ENCODE results near the gene BFSP1.

Gene BFSP1

GRCh38 chr20:17465236-17465635 lies 65.9 kb downstream of the BFSP1 start:
- DNase-seq (ENCODE audit: low read depth in 2 of 2) = no peak

- DNase-seq (ENCODE audit: low read depth in 2 of 2) = no peak
Measured at GRCh38 chr20:17463711-17464110, 67.5 kb downstream of the BFSP1 start.

DNA sequence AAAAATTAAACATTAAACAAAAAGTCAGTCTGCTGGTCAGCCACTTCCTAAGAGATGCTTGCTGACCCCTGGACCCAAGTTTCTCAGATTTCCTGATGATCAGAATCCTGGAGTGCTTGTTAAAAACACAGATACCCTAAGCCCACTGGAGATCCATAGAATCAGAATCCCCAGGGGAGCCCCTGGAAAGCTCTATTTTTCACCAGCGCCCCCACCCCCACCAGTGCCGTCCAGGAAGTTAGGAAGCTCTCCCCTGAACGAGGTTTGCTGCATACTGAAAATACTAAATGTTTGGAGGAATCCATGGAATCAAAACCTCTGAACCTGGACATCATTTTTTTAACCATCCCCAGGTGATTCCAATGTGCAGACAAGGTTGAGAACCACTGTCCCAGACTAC lies 69.2 kb downstream of the BFSP1 start:
- no peak for DNase-seq (ENCODE audit: low read depth in 2 of 2)

DNA sequence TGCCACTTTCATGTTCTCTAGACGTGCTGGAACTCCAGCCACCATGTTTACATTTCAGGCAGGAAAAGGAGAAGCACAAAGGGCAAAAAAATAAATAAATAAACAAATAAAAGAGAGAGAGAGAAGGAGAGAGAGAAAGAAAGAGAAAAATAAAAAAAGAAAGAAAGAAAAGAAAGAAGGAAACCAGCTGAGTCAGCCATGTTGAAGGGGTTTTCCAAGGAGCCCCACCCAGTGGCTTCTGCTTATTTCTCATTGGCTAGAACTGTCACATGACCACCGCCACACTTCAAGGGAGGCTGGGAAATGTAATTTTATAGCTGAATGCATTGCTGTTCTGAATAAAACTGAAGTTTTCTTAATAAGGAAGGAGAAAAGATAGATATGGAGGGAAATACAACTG lies 71.1 kb downstream of the BFSP1 start:
- no peak for DNase-seq (ENCODE audit: low read depth in 2 of 2)

- DNase-seq (ENCODE audit: low read depth in 2 of 2) = no peak
Measured at GRCh38 chr20:17457588-17458190, 73.5 kb downstream of the BFSP1 start.

DNA sequence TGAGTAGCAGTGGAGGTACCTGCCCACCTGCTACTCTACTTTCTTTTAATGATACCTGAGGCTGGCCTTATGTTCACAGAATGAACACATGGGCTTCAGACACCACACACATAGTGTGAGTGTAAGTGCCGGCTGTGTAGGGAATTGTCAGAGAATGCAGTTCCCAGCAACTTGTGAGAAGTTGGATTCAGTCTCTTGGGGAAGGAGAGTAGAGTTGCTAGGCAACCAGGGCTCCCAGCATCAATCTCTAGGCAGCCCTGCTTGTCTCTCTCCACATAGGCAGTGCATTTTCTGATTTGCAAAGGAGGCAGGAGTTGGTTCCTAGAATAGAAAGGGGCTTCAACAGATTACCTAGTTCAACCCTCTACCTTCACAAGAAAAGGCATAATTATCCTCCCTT lies 74.1 kb downstream of the BFSP1 start:
- no peak for DNase-seq (ENCODE audit: low read depth in 2 of 2)

GRCh38 chr20:17456279-17456678 lies 74.9 kb downstream of the BFSP1 start:
- DNase-seq (ENCODE audit: low read depth in 2 of 2) = no peak

DNA sequence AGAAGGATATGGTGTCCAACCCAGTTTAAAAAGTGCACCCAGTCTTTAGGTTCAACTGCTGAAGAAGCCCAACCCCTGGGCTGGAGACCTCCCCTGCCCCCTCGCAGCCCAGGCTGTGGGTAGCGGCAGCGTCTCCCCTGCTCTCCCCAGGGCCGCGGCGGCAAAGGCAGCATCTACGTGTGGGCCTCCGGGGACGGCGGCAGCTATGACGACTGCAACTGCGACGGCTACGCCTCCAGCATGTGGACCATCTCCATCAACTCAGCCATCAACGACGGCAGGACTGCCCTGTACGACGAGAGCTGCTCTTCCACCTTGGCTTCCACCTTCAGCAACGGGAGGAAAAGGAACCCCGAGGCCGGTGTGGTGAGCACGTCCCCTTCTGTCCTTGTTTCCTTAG lies 77.6 kb downstream of the BFSP1 start:
- DNase-seq (ENCODE audit: low read depth in 2 of 2) = no peak

GRCh38 chr20:17452441-17452840 lies 78.7 kb downstream of the BFSP1 start:
- DNase-seq (ENCODE audit: low read depth in 2 of 2) = no peak

- DNase-seq (ENCODE audit: low read depth in 2 of 2) = no peak
Measured at GRCh38 chr20:17449031-17449430, 82.1 kb downstream of the BFSP1 start.

DNA sequence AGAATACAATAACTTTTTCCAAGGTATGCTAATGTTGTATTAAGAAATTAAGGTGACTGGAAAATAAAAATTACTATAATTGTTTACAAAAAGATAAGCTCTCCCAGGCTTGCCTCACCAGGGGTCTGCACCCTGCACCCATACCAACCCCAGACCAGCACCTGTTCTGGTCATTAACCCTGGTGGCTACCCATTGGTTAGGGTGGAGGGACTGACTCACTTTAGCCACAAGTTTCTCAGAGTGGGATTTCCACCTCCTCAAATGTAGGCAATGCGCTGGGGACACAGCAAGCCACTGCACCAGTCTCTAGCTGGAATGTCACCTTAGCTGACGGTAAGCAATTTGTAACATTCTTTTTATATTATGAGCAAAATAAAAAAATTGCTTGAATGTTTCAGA lies 83.1 kb downstream of the BFSP1 start:
- DNase-seq (ENCODE audit: low read depth in 2 of 2) = no peak

GRCh38 chr20:17446171-17446570 lies 85.0 kb downstream of the BFSP1 start:
- no peak for DNase-seq (ENCODE audit: low read depth in 2 of 2)

DNA sequence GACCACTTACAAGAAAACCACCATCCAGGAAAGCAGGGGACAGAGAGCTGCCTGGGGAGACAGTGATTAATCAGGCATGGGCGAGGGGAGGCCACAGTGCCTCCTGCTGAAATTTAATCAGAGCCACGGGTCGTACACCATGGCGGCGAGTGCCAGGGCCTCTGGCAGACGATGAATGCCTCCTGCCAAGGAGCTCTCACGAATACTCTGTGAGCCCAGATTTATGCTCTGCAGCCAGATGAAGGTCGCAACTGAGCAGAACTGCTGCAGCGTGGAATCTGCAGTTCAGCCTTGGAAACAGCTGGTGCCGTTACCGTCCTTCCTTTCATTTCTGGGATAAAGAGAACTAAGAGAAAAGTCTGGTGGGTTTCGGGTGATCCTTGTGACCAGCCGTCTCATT lies 85.6 kb downstream of the BFSP1 start:
- DNase-seq (ENCODE audit: low read depth in 2 of 2) = no peak

GRCh38 chr20:17444091-17444490 lies 87.1 kb downstream of the BFSP1 start:
- DNase-seq (ENCODE audit: low read depth in 2 of 2) = no peak

Measured in activated CD8-positive, alpha-beta memory T cell treated with anti-CD3 and anti-CD28 coated beads for 4 hours (primary cell).